HEK293T (cell line): ENCODE results near the gene LGALS14.

Experiments
- ARNT ChIP-seq: fragments of 450-650 bp; IDR thresholded peaks from 2 replicates; pipeline ENCODE4 v1.6.1; 2017; ENCODE audit warnings: mild to moderate bottlenecking
- BHLHE40 ChIP-seq: fragments of 450-650 bp; IDR thresholded peaks from 2 replicates; pipeline ENCODE4 v1.6.1; 2016; ENCODE audit warnings: mild to moderate bottlenecking, moderate library complexity, borderline replicate concordance
- FOXM1 ChIP-seq: fragments of 450-650 bp; IDR thresholded peaks from 2 replicates; pipeline ENCODE4 v1.6.1; 2017; ENCODE audit warnings: mild to moderate bottlenecking, borderline replicate concordance
- L3MBTL2 ChIP-seq: fragments of 450-650 bp; conservative IDR thresholded peaks from 2 replicates; pipeline ENCODE4 v1.6.1; 2016; ENCODE audit warnings: mild to moderate bottlenecking
- SP1 ChIP-seq: fragments of 450-650 bp; IDR thresholded peaks from 2 replicates; pipeline ENCODE4 v1.6.1; 2017

DNA sequence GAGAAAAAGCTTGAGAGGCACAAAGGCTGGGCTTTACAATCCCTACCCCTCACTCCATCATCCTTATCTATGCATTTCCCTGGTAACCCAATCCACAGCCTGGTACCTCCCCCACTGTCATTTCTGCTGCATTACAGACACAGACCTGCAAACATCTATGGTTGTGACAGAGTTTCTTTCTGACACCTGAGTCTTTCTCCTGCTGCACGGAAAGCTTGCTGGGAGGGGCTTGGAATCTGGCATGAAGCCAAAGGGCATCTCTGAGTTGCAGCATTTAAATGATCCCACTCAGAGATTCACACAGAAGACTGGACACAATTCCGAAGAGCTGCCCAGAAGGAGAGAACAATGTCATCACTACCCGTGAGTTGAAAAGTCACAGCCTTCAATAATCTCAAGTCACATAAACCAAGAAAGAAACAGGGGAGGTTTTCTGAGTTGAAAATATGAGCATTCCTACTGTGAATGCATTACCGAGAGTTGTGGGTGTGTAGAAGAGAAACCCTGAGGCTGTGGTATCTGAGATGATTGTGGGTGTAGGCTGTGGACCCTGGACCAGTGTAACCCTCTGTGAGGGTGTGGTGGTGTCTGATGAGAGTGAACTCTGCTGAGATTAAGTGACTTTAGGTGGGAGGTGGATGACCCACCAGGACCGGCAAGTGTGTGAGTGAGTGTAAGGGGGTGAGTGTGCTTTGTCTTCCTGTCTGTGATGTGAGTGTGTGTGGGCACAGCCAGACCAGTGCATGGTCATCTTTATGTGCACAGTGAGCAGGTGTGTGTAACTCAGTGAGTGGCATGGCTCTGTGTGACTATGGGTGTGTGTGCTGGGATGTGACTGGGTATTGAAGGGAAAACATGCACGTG is at the start of gene LGALS14:
- TF ChIP-seq FOXM1 (no peak), SP1 (no peak), L3MBTL2 (no peak), ARNT (no peak), BHLHE40 (no peak)
